Neutrophil (primary cell): ENCODE data around the gene ROR2.

ENCODE experiments used
- H3K27ac ChIP-seq: fragments of 200-600 bp; sonication (generic); 2 replicates; pipeline ENCODE4 v1.5.1; 2016; ENCODE audit warnings: mild to moderate bottlenecking, moderate library complexity
- H3K27me3 ChIP-seq: fragments of 200-600 bp; sonication (generic); 2 replicates; pipeline ENCODE4 v1.6.0; 2016; ENCODE audit warnings: mild to moderate bottlenecking
- H3K36me3 ChIP-seq: fragments of 200-600 bp; sonication (generic); 2 replicates; pipeline ENCODE4 v1.5.1; 2017
- H3K4me1 ChIP-seq, 2 experiments: fragments of 200-600 bp in 1 of 2; sonication (generic) in 1 of 2; 1 replicate in 1 of 2; 2 replicates in 1 of 2; pipeline versions ENCODE4 v1.5.1 to v1.6.1; 2013 to 2016; ENCODE audit warnings: low read depth in 1 of 2, low read length in 1 of 2, mild to moderate bottlenecking in 1 of 2, moderate library complexity in 1 of 2; ENCODE audit not compliant: control insufficient read depth in 1 of 2, insufficient read depth in 1 of 2
- H3K4me3 ChIP-seq, 2 experiments: fragments of 200-600 bp in 1 of 2; sonication (generic) in 1 of 2; 1 replicate in 1 of 2; 2 replicates in 1 of 2; pipeline ENCODE4 v1.5.1; 2013 to 2016; ENCODE audit warnings: low read depth in 1 of 2, low read length in 1 of 2, mild to moderate bottlenecking in 1 of 2, moderate library complexity in 1 of 2
- H3K9me3 ChIP-seq: fragments of 200-600 bp; sonication (generic); 2 replicates; pipeline ENCODE4 v1.5.1; 2016
- CTCF ChIP-seq: fragments of 200-600 bp; sonication (generic); IDR thresholded peaks from 2 replicates; pipeline ENCODE4 v1.5.1; 2016; ENCODE audit warnings: antibody characterized with exemption

The ROR2 gene

GRCh38 chr9:91783876-91784672 lies 166.0 kb downstream of the ROR2 start:
- no peak for TF ChIP-seq CTCF
- Histone ChIP-seq H3K9me3 (no peaks in the 10 kb centered on the region), H3K27ac (no peak overlapping the region)

GRCh38 chr9:91783411-91783810 lies 166.6 kb downstream of the ROR2 start:
- no peak overlapping the region for H3K27ac ChIP-seq
- no peaks in the 10 kb centered on the region for H3K27me3 ChIP-seq
- H3K9me3 ChIP-seq: no peaks in the 10 kb centered on the region
- no peak for TF ChIP-seq CTCF
- H3K4me1 ChIP-seq: no peaks in the 10 kb centered on the region
- H3K4me3 ChIP-seq: no peak overlapping the region
- H3K36me3 ChIP-seq: no peaks in the 10 kb centered on the region

More at GRCh38 chr9:91783876-91784672, 166.0 kb downstream of the ROR2 start:
- Histone ChIP-seq H3K36me3 (no peaks in the 10 kb centered on the region), H3K27me3 (no peaks in the 10 kb centered on the region), H3K4me3 (no peak overlapping the region), H3K4me1 (no peaks in the 10 kb centered on the region)

GRCh38 chr9:91782708-91783214 lies 167.3 kb downstream of the ROR2 start:
- Histone ChIP-seq H3K4me1 (no peaks in the 10 kb centered on the region), H3K9me3 (no peaks in the 10 kb centered on the region), H3K4me3 (no peak overlapping the region), H3K27me3 (no peaks in the 10 kb centered on the region), H3K27ac (no peak overlapping the region), H3K36me3 (no peaks in the 10 kb centered on the region)
- no peak for TF ChIP-seq CTCF

GRCh38 chr9:91781906-91782305 lies 168.1 kb downstream of the ROR2 start:
- Histone ChIP-seq H3K27me3 (no peaks in the 10 kb centered on the region), H3K4me1 (peaks cover 4 to 5% of the 10 kb centered on the region in 2 experiments), H3K9me3 (no peaks in the 10 kb centered on the region), H3K36me3 (no peaks in the 10 kb centered on the region), H3K4me3 (no peak overlapping the region), H3K27ac (no peak overlapping the region)
- no peak for TF ChIP-seq CTCF

- H3K4me1 ChIP-seq: peaks cover 7 to 8% of the 10 kb centered on the region in 2 experiments
- no peaks in the 10 kb centered on the region for H3K36me3 ChIP-seq
- H3K27ac ChIP-seq: no peak overlapping the region
Observed at GRCh38 chr9:91781116-91781515, 168.9 kb downstream of the ROR2 start.

More at GRCh38 chr9:91781116-91781515, 168.9 kb downstream of the ROR2 start:
- no peaks in the 10 kb centered on the region for H3K27me3 ChIP-seq
- no peaks in the 10 kb centered on the region for H3K9me3 ChIP-seq
- TF ChIP-seq CTCF: no peak
- H3K4me3 ChIP-seq: no peak overlapping the region
